GM18526 (cell line): ENCODE measurements around the gene RAB3C.

Experiments
- POLR2A ChIP-seq: IDR thresholded peaks from 3 replicates; pipeline ENCODE4 v1.6.1; 2011; ENCODE audit not compliant: insufficient read length; ENCODE audit errors: extremely low read depth

The RAB3C gene

DNA sequence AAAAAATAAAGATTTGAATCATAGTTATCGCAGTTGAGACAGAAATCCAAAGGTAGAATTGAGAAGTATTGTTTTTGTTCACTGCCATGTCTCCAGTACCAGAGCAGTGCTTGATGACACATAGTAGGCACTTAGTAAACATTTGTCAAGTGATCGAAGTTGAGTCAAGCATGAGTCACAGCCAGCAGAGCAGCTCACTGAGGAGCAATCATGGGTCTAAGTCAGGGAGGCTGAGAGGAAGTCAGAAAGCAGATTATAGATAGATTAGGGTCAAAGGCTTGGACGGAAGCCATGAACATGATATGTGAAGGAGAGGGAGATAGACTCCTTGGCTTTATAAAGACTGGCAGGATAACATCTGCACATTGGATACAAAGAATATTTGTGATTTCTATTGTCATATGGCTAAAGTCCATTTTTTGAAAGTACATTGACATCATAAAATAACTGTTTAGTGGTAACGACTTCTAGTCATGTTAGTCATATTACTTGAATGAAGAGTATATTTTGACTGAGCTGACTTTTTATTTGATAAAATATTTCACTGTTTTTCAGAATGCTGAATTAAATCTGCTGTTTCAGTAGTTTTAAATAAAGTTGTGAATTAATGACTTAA lies 168.5 kb downstream of the RAB3C start:
- no peak for TF ChIP-seq POLR2A

DNA sequence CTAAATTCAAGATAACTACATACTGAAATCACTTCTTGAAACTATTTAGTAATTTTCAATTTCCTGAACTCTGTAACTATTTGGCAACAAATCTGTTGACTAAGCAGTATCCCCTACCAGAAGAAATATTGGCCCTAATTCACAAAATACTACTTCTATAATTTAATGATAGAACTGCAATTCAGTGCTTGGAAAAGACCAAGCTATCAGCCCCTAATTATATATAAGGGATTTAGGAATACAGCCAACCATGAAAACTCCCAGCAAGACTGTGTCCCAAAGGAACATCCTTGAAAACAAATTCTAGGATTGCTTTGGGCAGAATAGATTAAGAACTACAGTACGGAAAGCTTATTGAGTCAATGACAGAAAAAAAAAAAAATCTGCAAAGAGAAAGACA lies 169.2 kb downstream of the RAB3C start:
- no peak for TF ChIP-seq POLR2A

DNA sequence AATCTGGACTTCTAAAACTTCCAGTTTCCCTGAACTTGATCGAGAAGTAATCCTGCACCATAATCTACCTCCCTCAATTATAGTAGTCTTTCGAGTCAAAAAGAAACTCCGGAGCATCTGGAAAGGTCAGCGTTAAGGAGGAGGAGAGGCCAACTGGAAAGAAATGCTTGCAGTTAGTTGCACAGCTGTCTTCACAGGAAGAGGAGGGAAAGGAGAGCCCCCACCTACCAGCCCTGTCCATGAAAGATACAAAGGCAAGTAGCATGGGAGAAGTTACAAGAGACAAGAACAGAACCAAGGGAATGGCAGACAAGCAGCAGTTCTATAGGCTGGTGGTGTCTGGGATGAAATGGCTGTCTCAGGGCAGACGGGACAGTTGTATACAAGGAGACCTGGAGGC lies 170.6 kb downstream of the RAB3C start:
- TF ChIP-seq POLR2A = no peak

DNA sequence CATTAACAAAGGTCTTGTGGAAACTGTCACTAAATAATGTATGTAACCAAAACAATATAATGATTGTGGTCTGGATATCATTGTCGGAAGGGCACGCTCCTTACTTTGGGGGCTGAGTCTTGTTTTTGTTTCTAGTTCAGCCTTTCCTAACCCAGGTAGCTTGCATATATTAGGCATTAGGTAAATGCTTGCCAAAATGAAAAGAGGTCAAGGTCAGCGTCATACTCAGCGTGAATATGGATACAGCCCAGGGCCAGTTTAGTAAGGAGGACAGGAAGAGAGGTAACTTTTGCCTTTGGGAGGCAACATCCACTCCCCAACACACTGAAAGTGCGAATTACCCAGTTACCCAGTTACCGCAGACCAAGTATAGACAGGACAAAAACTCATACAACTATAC lies 171.4 kb downstream of the RAB3C start:
- no peak for TF ChIP-seq POLR2A

DNA sequence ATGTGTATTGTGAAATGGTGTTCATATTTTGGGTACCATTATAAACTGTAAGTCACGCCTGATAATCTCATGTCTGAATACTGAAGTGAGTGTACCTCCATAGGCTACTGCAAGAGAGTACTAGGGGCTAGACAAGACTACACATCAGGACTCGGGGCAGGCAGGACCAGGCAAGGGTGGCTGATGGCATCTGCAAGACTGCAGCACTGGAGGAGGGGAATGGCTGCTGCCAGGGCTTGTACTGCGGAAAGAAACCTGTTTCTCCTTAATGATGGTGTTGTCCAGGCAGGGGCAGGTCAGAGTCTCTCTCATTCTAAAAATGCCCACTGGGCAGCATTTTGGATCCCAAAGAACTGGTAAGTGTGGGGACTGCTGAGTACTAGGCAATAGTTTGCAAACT lies 172.5 kb downstream of the RAB3C start:
- TF ChIP-seq POLR2A = no peak

DNA sequence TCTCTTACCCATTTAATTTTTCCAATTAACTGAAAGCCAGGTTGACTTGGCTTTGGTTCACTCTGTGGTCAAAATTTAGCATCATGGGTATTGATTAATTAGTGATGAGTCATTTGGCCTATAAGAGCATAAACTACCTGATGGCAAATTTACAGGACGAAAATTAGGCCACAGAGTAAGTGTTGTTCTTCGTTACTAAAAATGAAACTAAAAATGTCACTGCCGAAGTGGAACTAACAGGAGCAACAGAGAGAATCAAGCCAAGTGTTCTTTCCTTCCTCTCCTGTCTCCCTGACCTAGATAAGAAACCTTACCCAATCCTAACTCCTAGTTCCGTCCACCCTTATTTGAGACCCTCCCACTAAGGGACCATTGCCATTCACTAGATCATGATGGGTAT lies 176.9 kb downstream of the RAB3C start:
- TF ChIP-seq POLR2A = no peak

DNA sequence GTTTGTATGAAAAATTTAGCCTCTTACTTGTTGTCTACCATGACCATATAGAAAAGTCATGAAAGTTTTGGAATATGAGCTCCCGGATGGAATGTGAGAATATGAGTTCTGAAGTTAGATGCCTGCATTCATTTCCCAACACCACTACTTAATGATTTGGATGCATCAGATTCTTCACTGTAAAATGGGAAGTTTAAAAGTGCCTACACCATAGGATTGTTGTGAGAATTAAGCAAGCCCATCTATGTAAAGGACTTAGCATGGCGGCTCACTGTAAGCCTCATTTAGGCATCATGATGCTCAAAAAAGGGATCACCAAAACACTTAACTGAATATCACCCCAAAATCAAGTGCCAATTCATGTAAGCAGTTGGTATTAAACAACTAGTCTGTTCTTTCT lies 177.3 kb downstream of the RAB3C start:
- TF ChIP-seq POLR2A = no peak

DNA sequence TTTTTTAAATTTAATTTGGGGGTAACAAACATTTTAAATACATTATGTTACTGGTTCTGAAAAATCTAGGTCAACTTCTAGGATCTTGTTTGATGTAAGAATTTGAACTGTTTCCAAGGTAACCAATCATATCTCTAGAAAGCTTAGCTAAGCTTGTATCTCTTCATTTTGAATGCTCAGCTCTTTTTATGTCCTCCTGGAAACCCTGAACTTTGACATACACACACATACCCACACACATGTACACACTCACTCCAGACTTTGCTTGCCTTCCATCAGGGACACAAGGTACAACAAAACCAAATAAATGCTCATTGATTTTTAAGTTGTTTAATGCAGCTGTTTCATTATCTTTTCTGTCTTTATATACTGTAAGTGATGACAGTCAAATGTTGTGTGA lies 178.5 kb downstream of the RAB3C start:
- TF ChIP-seq POLR2A = no peak

DNA sequence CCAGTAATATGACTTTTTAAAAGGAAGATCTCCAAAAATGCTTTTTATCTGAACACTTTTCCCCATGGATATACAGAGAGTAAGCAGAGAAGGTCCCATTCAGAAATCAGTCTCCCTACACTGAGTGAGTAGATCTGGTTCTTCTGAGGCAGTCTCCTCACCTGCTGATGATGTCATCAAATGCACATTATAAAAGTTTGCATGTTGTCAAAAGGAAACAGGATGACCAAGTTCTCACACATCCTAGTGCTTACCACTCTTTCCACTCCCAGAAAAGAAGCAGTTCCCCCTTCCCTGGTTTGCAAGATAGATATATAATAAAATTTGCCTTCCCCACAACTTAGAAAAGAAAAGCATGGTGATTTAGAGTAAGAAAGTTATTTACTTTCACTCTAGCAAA lies 180.5 kb downstream of the RAB3C start:
- no peak for TF ChIP-seq POLR2A

DNA sequence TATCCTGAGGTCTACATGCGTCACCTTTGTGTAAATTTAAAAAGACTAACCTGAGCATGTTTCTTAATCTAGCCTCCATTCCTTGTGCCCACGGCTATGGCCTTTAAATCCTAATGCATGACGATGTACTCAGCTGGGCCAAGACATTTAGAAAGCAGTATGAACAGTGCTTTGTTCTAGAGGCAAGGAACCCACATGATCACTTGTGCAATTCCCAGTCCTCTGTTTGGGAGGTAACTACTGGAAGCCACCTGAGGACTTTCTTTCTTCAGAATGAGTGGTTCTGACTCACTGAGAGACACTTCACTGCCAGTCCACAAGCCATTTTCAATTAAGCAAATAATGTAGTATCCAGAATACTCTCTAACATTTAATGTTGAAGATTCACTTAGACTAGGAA lies 181.3 kb downstream of the RAB3C start:
- no peak for TF ChIP-seq POLR2A

DNA sequence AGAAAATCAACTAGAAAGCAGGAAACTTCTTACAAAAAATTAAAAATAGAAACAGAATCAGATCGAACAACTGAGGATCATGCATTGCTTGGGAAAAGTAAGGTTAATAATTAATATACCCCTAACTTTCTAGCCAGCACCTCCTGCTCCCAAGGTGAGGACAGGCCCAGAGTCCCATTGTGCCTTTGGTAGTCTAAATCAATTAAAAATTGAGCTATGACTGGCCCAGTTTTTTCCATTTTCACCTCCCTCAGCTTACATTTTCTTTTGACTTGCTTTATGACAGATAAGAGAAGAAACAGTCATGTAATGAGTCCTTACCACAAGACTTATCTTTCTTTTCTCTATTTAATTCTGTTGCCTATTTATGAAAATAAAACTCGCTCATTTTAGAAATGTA lies 182.2 kb downstream of the RAB3C start:
- no peak for TF ChIP-seq POLR2A

DNA sequence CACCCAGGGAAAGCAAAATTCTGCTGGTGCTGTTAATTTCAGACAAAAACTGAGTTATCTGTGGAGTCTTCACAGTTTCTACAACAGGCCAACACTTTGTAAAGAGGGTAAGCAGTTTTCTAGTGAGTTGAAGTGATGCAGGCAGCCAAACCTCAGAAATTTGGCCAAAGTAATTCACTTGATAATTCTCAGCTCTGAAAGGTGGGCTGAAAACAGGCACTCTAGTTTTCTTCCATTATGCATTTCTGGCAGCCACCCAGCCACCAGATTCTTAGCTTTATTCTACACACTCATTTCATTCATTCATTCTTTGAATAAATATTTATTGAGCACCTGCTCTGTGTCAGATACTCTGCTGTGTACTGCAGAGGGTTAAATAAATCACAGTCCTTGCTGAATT lies 184.2 kb downstream of the RAB3C start:
- TF ChIP-seq POLR2A = no peak

DNA sequence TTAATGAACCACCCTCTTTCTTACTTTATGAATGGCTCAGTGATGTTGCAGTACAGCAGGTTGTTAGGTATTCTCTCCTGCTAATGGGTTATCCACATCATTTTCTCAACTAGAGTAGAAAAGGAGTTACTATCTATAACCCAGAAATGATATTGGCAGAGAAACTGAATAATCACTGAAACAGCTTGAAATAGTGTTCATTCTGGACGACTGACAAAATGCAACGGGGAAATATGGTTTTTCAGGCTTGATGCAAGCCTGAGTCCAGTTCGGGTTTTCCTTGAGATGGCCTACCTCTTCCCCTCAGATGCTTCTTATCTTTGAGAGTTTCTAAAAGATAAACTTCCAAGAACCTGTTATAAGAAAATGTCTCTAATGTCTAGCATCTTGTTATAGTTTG lies 187.3 kb downstream of the RAB3C start:
- no peak for TF ChIP-seq POLR2A

DNA sequence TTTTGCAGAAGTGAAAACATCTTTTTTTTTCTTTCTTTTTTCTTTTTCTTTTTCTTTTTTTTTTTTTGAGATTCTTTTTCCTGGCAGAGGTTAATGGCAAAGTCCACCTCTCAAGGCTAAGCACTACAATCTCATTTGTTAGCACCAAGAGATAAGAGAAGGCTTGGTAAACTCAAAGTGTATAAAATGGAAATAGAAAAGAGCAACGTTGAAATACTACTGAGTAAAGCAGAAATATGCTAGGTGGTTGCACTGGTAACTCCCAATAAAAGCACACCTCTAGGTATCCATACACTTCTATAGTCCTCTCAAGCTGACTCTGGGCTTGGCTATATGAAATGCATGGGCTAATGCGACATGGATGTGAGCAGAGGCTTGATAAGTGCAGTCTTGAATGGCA lies 188.9 kb downstream of the RAB3C start:
- TF ChIP-seq POLR2A = no peak

DNA sequence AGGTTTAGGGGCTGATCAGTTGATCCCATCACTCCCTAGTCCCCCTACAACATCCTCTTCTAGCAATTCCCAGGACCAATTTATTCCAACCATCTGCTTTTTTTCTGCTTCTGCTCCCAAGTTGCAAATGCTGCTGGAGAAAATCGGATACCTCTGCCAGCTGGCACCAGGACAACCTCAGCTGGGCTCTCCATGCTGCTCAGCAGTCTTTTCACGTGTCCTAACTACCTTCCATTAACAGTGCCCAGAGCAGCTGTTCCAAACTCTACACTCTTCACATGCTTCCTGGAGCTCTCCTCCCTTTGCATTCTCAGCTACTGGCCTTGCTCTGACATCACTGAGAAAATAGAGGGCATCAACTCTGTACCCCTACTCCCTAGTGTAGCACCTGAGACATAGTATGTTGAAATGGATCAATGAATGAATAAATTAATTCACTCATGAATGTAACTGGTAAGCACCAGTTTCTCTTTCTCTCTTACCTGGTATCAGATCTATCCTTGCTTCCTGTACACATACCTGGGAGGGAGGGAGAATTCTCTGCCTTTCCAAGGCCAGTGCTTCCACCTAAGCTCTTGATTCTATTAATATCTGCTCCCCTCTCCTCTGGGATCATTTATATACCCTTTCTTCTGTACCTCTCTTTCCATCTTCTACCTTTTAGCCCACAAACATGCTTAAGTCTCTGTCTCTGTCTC lies 191.0 kb downstream of the RAB3C start:
- no peak for TF ChIP-seq POLR2A

DNA sequence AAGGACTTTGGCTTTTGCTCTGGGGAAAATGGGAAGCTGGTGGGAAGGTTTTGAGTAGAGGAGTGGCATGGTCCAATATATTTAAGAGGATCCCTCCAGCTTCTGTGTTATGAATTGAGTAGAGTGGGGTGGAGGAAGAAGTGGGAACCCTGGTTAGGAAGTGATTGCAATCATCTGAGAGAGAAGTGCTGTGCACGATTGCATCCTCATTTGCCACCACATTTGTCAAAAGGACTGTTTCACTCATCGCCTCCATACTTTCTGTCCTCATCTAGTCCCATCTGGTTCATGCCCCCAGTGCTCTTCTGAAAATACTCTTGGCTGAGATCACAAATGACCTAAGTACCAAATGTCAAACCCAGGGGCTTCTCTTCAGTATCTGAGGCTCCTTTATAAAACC lies 192.1 kb downstream of the RAB3C start:
- TF ChIP-seq POLR2A = no peak

DNA sequence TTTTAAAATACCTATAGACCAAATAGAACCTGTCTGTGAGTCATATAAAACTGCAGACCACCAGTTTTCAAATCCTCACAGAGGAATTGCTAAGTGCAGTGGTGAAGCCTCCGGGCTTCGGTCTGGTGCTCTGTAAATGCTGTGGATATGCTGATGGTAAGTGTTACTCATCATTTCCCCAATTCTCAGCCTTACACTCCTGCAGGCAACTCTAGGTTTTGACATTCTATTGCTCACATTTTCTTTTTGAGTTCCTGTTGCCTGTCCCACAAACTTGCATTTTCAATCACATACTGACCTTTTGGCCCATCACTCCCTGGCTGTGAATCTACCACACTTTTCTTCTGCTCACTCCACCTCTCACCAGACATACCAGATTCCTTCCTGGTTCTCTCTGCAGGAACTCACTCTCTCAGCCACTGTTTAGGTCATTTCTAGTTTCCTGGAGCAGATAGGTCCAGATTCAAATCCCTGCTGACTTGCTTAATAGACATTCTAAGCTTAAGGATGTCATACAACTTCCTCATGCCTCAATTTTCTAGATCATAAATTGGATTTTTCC lies 192.9 kb downstream of the RAB3C start:
- no peak for TF ChIP-seq POLR2A
